HL-60/S4 treated with retinoic acid at 250 ng/mL for 4 days and 3 days (cell line): ENCODE results near the gene TMEM74B.
"Not testable (repeated sequence)": the region's sequence is repeated elsewhere in the genome, so short reads cannot be mapped to it uniquely, and the experiment has no call there.

Experiments used
- in situ Hi-C: fragments of 300-500 bp; cut with MboI; formaldehyde crosslinking; loops from 2 replicates; pipeline ENCODE4 v1.7.0; 2022; ENCODE audit warnings: low sequenced_read_pairs

TMEM74B gene

DNA sequence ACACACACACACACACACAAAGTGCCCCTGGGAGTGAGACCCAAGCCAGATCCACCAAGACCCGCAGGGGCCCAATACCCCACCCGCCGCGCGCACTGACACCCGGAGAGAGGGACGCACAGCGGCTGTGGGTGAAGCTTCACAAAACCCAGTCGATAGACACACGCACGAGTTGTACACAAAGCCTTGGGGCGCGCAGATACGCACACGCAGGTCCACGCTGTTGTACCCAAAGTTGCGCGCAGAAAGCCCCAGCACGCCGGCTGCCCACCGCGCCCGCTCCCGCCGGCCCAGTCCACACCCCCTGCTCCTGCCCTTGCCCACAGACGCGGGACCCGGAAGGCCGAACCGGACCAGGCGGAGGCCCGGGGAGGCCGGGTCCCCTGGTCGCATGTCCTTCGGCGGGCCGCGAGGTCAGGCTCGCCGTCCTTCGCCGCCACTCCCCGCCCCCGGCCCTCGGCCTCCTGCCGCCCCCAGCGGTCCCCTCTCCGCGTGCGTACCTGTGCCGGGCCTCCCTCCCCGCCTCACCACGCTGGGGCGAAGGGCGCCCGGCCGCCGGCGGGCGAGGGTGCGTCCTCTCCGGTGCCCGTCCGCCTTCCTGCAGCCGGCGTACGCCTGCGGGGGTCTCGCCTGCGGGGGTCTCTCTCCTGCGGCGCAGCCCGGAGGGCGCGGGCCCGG, at the start of gene TMEM74B:
TSS of gene TMEM74B (minus strand) at position 344 of the 678 bp plus-strand sequence. CDS start 1,180 bp downstream, outside the sequence.
- in situ Hi-C loops = loop anchor here (25.0 kb wide), 1 partner anchor 372 kb away; no protein-coding TSS in a partner anchor

DNA sequence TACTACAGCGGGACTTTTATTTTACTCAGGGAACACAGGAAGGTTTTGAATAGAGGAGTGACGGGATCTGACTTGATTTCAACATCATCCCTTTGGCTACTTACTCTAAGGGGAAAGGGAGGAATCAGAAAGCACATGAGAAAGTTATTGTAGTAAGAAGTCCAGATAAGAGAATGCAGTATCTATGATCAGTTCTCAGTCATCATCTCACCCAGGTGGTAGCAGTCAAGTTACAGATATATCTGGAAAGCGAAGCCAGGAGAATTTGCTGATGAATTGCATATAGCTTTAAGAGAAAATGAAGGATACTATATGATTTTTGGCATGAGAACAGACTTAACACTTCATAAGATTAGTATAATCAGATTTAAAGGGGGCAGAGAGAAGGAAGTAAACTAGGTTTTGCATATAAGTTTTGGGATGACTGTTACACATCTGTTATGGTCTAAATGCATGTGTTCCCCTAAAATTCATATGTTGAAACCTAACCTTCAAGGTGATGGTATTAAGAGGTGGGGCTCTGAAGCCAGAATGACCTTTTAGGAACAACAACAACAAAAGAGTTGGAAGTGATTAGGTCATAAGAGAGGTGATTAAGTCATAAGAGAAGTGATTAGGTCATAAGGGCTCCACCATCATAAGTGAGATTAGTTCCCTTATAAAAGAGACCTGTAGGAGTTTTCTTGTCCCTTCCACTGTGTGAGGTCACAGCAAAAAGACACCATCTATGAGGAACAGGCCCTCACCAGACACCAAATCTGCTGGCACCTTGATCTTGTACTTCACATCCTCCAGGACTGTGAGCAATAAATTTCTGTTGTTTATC, 47.7 kb upstream of the TMEM74B start:
- in situ Hi-C loops = no loop called here

DNA sequence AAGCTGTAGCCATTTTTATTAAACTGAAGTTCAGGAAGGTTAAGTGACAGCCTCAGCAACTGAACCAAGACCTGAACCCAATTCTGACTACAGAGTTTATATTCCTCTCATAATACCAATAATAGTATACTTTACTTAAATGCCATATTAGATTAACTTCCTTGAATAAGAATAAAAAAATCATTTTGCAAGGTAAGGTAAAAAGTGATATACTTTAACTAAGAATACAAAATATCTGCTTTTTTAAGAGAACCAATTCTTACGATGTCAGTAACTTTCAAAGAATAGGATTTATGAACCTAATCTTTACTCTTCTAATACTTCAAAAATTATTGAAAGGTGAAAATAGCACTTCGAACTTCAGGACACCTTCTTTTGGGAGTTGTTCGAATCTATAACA, 44.8 kb upstream of the TMEM74B start:
- in situ Hi-C loops = no loop called here

DNA sequence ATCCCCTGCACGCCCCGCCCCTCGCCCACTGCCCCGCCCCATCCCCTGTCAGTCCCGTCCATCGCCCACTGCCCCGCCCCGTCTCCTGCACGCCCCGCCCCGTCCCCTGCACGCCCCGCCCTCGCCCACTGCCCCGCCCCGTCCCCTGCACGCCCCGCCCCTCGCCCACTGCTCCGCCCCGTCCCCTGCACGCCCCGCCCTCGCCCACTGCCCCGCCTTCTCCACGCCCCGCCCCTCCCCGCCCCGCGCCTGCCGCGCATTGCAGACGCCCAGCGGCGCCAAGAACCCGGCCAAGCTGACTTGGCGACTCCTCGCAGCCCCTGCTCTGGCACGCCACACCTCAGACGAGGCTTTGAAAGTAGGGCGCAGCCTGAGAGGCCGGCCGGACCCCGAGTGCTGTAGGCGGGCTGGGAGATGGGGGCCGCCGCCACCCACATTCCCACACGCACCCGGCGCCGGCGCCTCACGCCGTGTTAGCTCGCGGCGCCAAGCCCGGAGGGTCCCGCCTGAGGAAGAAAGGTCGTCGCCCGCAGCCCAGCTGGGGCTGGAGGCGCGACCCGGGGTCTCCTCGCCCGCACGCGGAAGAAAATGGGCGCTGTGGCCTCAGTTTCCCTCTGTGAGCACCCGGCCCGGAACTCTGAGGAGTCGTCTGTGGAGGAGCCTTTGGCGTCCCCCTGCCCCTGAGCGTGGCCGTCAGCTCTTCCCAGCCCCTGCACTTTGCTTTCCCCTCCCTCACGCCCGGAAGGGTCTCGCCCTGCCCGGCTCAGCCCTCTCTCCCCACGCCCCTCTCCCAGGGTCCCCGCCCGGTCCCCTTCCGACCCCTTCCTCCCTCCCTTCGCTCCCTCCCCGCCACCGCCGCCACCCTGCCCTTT, 41.2 kb upstream of the TMEM74B start, which contains the start of gene RAD21L1:
TSS of gene RAD21L1 (plus strand) at position 262 of the 872 bp plus-strand sequence. CDS start 2,410 bp downstream, outside the sequence.
- in situ Hi-C loops = no loop called here

DNA sequence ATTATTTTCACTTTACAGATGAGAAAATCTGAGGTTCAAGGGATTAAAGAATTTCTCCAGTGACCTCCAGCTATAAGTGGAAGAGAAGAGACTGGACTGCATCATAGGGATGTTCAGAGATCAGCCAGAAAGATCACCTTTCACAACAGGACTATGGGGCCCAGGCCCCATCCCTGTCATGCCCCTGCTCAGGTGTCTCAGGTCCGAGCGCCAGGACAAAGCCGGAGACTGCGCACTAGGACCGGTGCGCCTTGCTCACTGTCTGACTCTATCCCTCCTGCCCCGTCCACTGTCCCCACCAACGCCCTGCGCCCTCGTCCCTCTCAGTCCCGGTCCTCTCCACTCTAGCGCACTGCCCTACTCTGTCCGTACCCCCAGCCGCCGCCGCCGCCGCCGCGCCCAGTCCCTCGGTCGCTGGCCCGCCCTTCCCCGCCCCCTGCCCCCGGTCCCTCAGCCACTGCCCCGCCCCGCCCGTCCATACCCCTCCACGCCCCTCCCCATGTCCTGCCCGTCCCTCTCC, 40.5 kb upstream of the TMEM74B start:
- in situ Hi-C loops = no loop called here

DNA sequence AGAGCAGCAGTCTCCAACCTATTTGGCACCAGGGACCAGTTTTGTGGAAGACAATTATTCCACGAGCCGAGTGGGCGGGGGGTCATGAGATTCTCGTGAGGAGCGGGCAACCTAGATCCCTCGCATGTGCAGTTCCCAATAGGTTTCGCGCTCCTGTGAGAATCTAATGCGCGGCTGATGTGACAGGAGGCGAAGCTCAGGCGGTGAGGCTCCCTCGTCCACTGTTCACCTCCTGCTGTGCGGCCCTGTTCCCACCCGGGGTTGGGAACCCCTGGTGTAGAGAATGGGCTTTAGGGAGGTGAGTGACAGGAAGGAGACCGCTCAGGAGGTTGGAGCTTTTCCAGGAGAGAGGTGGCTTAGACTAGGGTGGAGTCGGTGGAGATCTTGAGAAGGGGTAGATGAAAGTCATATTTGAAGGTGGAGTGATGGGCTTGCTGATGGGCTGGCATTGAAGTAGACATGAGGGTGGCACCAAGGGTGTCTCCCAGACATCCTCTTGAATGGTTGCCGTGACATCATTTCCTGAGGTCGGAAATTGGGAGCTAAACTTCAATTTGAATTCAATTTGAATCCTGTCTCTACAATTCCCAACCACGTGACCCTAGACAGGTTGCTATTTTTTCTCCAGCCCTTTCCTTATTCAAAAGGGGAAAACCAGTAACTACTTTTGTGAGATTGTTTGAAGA, 39.6 kb upstream of the TMEM74B start:
- in situ Hi-C loops = no loop called here

DNA sequence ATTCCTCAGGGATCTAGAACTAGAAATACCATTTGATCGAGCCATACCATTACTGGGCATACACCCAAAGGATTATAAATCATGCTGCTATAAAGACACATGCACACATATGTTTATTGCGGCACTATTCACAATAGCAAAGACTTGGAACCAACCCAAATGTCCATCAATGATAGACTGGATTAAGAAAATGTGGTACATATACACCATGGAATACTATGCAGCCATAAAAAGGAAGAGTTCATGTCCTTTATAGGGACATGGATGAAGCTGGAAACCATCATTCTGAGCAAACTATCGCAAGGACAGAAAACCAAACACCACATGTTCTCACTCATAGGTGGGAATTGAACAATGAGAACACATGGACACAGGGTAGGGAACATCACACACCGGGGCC, 38.0 kb upstream of the TMEM74B start:
- in situ Hi-C loops = not testable (repeated sequence)

DNA sequence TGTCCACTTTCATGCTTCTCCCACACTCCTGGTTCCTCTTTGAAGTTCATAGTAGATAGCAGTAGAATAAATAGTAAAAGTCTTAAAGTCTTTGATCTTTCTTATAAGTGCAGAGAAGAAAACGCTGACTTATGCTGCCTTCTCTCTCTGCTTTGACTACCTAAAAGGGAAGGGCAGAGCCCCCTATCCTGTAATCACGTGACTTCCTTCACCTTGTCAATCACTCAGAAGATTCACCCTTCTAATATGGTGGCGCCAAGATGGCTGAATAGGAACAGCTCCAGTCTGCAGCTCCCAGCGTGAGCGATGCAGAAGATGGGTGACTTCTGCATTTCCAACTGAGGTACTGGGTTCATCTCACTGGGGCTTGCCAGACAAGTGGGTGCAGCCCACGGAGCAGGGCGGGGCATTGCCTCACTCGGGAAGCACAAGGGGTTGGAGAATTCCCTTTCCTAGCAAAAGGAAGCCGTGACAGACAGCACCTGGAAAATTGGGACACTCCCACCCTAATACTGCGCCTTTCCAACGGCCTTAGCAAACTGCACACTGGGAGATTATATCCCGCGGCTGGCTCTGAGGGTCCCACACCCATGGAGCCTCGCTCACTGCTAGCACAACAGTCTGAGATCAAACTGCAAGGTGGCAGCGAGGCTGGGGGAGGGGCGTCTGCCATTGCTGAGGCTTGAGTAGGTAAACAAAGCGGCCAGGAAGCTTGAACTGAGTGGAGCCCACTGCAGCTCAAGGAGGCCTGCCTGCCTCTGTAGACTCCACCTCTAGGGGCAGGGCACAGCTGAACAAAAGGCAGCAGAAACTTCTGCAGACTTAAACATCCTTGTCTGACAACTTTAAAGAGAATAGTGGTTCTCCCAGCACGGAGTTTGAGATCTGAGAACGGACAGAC, 32.0 kb upstream of the TMEM74B start:
- in situ Hi-C loops = not testable (repeated sequence)

DNA sequence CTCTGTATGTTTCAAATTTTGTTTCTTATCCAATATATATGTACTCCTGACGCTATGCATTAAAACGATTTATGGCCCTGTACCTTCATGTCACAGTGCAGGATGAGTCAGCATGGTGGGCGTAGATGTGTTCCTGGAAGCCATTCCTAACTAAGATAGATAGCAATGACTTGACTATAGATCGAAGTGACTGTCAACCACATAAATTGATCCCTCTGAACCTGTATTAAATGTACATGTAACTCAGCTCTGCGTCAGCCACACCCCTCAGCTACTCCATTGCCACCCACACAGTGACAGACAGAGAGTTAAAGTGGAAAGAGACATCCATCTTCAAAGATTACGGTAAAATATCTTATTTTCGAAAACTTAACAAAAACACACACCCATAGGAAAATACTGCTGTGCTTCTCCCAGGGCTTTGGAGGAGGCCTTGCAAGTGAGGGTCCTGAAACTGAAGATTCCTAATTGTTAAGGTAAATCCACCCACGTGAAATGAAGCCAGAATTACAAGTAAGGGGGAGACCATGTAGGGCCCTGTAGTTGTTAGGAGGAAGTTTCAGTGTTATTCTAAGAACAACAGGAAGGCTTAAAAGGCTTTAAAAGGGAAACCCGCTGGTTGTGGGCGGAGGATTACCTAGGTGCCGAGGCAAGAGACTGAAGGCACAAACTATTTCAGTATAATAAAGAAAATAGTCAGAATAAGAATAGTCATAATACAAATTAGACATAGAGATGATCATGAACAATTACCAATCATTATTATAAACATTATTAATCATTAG, 30.8 kb upstream of the TMEM74B start:
- in situ Hi-C loops = no loop called here

DNA sequence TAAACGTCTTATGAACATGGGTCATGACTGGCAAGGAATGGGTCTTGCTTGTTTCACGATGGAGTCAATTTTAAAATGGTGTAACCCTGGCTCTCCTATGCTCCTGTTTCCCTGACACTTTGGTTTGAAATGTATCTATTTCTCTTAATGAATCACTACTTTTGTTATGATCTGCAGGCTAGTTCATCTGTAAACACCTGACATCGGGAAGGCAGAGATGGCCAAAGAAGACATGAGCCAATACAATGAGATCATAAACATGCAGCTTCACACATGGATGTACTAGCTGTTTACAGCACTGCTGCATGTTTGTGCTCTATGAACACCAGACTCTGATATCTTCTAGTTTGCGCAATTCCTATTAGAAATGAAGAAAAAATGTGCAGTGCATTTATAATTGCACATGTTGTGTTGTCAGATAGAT, 30.1 kb upstream of the TMEM74B start:
- in situ Hi-C loops = no loop called here

DNA sequence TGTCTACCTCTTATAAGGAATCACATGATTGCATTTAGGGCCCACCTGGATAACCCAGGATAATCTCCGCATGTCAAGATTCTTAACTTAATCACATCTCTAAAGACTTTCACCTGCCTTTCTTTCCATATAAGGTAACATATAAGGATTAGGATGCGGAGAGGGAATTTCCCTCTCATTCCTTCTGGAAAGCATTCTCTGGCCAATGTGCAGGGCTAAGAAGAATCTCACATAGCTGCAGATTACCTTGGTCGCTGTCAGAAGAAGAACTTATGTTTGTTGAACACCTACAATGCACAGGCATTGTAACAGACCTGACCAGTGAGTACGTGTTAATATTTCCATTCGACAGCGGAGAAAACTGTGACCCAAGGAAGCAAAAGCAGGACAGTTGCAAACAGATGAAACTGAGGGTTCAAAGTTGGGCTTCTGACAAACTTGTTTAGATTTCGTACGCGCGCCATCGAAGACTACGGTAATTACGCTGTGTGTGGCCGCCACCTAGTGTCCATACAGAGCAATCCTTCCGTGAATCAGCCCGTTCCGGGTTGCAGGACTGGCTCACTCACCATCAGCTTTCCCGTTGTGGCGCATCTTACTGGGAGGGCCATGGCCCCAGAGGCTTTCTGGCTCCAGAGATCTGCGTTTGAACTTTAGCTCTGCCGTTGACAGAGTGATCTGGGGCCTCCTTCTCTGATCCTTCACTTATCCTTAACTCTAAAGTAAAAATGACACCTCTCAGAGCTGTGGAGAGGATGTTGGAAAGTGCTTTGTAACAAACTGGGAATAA, 28.0 kb upstream of the TMEM74B start:
- in situ Hi-C loops = no loop called here

DNA sequence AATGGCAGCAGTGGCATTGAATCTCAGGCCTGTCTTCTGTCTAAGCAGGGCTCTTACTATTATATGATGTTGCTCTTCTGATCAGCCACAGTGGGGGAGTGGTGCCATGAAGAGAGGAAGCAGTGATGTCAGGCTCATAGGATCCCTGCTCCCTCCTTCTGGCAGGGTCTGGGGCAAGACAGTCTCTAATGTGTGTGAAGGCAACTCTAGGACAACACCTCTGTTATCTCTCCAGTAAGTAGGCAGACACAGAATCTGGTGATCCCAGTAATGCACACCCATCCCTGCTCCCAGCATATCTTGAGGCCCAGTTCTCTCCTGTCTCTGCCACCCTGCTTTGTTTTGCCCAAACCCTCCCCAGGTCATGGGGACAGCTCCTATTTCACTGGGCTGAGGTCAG, 27.2 kb upstream of the TMEM74B start:
- in situ Hi-C loops = no loop called here

DNA sequence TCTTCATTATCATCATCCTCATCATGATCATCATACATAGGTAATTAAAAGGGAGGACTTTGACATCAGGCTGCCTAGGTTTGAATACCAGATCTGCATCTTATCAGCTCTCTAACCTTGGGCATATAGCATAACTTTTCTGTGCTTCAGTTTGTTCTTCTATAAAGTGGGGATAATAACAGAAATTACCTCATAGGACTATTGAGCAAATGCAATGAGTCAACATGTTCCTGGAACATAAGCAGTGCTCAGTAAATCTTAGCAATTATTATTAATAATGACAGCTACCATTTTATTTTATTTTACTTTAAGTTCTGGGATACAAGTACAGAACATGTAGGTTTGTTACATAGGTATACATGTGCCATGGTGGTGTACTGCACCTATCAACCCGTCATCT, 25.7 kb upstream of the TMEM74B start:
- in situ Hi-C loops = no loop called here

DNA sequence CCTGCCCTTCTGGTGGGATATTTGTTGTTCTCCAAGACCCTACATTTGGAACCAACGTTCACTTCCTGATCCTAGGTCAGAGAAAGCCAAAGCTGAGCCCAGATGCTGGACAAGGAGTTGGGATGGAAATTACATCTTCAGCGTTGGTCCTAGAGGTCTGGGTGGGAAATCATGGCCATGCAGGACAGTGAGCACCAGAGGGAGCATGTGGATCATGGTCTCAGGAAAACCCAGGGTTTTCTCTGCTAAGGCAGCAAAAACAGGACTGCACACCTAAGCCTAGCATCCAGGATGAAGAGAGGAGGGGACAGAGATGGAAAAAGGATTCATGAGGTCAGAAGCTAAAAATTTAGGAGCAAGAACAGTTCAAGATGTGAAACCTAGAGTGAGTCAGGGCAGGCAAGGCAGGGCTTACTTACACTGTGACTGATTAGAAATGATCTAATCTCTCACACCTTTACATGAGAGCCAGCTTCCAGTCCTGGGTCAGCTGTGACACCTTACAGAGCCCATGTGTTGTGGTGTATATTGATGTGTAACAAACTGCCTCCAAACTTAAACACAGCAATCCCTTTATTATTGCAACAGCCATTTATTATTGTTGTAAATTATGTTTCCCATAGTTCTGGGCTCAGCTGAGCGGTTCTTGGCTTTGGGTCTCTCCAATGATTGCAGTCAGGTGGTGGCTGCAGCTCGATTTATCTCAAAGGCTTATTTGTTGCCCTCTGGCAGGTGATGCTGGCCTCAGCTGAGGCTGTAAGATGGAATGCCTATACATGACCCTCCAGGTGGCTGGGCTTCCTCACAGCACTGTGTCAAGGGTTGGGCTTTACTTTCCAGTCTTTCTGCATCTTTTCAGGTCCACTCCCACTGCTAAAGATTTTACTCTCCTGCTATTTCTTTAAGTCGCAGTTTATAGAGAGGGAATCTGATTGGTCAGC, 24.9 kb upstream of the TMEM74B start:
- in situ Hi-C loops = no loop called here

DNA sequence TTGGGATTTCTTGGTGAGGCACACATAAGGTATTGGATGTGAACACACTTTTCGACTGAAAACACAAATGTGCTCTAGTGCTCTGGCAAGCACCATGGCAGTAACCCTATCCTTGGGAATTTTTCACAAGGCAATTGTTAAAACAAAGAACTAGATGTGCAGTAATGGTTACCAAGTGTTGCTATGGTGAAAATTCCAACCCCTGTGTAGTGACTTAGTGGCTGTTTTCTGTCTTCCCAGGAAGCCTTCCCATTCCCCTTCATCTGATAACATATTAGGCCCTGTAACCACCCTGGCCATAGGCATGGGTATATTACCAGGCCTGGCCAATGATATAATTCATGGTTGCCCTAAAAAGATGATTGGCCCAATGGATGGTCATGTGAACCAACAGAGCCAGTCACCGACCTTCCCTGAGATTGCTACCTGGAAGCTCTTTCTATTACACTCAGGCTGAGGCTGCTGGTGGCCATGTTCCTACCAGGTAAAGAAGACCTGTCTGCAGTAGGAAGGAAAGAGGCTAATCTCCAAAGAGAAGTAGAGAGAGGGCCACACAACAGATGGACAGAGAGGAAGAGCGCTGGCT, 22.6 kb upstream of the TMEM74B start:
- in situ Hi-C loops = no loop called here
